Mesenchymal stem cell (in vitro differentiated cells and primary cell): ENCODE results near the gene C1QL1.

Experiments used
- DNase-seq: peaks from one replicate; pipeline ENCODE4 v3.0.0-alpha.2; 2013
- H2AFZ ChIP-seq: one replicate; pipeline ENCODE4 v1.6.1; 2013; ENCODE audit warnings: low read depth, mild to moderate bottlenecking, control low read depth, inconsistent platforms, low read length, moderate library complexity
- H2AK5ac ChIP-seq: 2 replicates; pipeline ENCODE4 v1.6.1; 2013; ENCODE audit warnings: low read length, moderate library complexity, mild to moderate bottlenecking, inconsistent platforms; ENCODE audit not compliant: severe bottlenecking
- H2BK120ac ChIP-seq: one replicate; pipeline ENCODE4 v1.6.1; 2013; ENCODE audit warnings: low read depth, mild to moderate bottlenecking, inconsistent platforms, low read length, moderate library complexity
- H2BK12ac ChIP-seq, 2 experiments: one replicate each; pipeline ENCODE4 v1.6.1; 2013; ENCODE audit warnings: inconsistent platforms in 2 of 2, low read length in 2 of 2, mild to moderate bottlenecking in 2 of 2, moderate library complexity in 2 of 2, control low read depth in 1 of 2
- H2BK15ac ChIP-seq: one replicate; pipeline ENCODE4 v1.6.1; 2013; ENCODE audit warnings: mild to moderate bottlenecking, low read depth, inconsistent platforms; ENCODE audit not compliant: poor library complexity, severe bottlenecking
- H2BK5ac ChIP-seq: 2 replicates; pipeline ENCODE4 v1.6.1; 2013; ENCODE audit warnings: low read depth, mild to moderate bottlenecking, low read length, control low read depth, inconsistent platforms; ENCODE audit not compliant: poor library complexity, severe bottlenecking
- H3K14ac ChIP-seq, 2 experiments: one replicate each; pipeline ENCODE4 v1.6.1; 2013; ENCODE audit warnings: inconsistent platforms in 2 of 2, low read length in 2 of 2, control low read depth in 1 of 2, mild to moderate bottlenecking in 1 of 2, moderate library complexity in 1 of 2
- H3K18ac ChIP-seq, 2 experiments: one replicate each; pipeline ENCODE4 v1.6.1; 2013; ENCODE audit warnings: inconsistent platforms in 2 of 2, low read length in 2 of 2, control low read depth in 1 of 2, low read depth in 1 of 2, mild to moderate bottlenecking in 1 of 2
- H3K23ac ChIP-seq, 2 experiments: one replicate each; pipeline ENCODE4 v1.6.1; 2013; ENCODE audit warnings: inconsistent platforms in 2 of 2, low read length in 2 of 2, mild to moderate bottlenecking in 2 of 2, moderate library complexity in 2 of 2, control low read depth in 1 of 2
- H3K27ac ChIP-seq: 2 replicates; pipeline ENCODE4 v1.5.1; 2013; ENCODE audit warnings: mild to moderate bottlenecking, moderate library complexity, low read length, control low read depth, inconsistent platforms; ENCODE audit not compliant: poor library complexity, severe bottlenecking
- H3K27me3 ChIP-seq, 2 experiments: 2 replicates each; pipeline versions ENCODE4 v1.6.1 to v1.7.0; 2013; ENCODE audit warnings: low read length in 2 of 2, mild to moderate bottlenecking in 2 of 2, moderate library complexity in 2 of 2, control low read depth in 1 of 2, inconsistent platforms in 1 of 2; ENCODE audit not compliant: control insufficient read depth in 1 of 2, insufficient read depth in 1 of 2
- H3K36me3 ChIP-seq, 2 experiments: 2 replicates each; pipeline versions ENCODE4 v1.6.1 to v1.7.0; 2013; ENCODE audit warnings: low read length in 2 of 2, control low read depth in 1 of 2, inconsistent platforms in 1 of 2, low read depth in 1 of 2, mild to moderate bottlenecking in 1 of 2; ENCODE audit not compliant: insufficient read depth in 2 of 2, control insufficient read depth in 1 of 2
- H3K4ac ChIP-seq, 2 experiments: one replicate each; pipeline ENCODE4 v1.6.1; 2013; ENCODE audit warnings: inconsistent platforms in 2 of 2, low read length in 2 of 2, mild to moderate bottlenecking in 2 of 2, moderate library complexity in 2 of 2, control low read depth in 1 of 2, low read depth in 1 of 2
- H3K4me1 ChIP-seq: 2 replicates; pipeline ENCODE4 v1.6.1; 2013; ENCODE audit warnings: low read depth, low read length, control low read depth; ENCODE audit not compliant: control insufficient read depth, insufficient read depth
- H3K4me2 ChIP-seq: 2 replicates; pipeline ENCODE4 v1.6.1; 2013; ENCODE audit warnings: low read length, mild to moderate bottlenecking, inconsistent platforms; ENCODE audit not compliant: poor library complexity, severe bottlenecking
- H3K4me3 ChIP-seq, 2 experiments: 2 replicates each; pipeline versions ENCODE4 v1.5.1 to v1.7.0; 2013; ENCODE audit warnings: low read length in 2 of 2, mild to moderate bottlenecking in 2 of 2, control low read depth in 1 of 2, low read depth in 1 of 2; ENCODE audit not compliant: insufficient read depth in 1 of 2
- H3K79me1 ChIP-seq: replicated peaks from 2 replicates; pipeline ENCODE4 v1.6.1; 2013; ENCODE audit warnings: mild to moderate bottlenecking, control low read depth, low read length, inconsistent platforms; ENCODE audit not compliant: poor library complexity, severe bottlenecking
- H3K9ac ChIP-seq: 2 replicates; pipeline ENCODE4 v1.7.0; 2013; ENCODE audit warnings: mild to moderate bottlenecking, low read length, moderate library complexity
- H3K9me3 ChIP-seq: 2 replicates; pipeline ENCODE4 v1.7.0; 2013; ENCODE audit warnings: mild to moderate bottlenecking, low read length; ENCODE audit not compliant: control insufficient read depth
- H4K8ac ChIP-seq: one replicate; pipeline ENCODE4 v1.6.1; 2013; ENCODE audit warnings: inconsistent platforms, mild to moderate bottlenecking, low read length, moderate library complexity
- H4K91ac ChIP-seq: one replicate; pipeline ENCODE4 v1.6.1; 2013; ENCODE audit warnings: mild to moderate bottlenecking, low read length, inconsistent platforms
- WGBS: methylation state at CpG from one replicate; pipeline ENCODE4 v1.1.7; 2013; ENCODE audit warnings: mixed read lengths; 5-methylcytosine and 5-hydroxymethylcytosine counted together

Gene C1QL1

DNA sequence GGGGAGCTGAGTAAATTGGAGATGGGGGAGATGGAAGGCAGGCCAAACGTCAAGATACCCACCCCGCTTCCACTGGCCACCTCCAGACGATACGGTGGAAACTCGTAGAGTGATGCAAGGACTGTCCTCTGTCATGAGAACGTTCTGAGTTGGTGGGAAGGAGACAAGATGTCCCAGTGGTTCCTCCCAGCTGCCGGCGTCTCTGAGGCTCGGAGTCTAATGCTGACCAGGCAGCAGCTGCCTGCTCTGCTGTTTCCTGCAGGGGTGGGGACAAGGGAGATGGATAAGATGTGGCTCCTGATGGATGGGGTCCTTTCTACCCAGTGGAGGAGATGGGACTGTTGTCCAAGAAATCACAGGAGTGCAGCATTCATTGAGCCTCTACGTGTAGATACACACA lies 28.2 kb upstream of the C1QL1 start:
- H3K9me3 ChIP-seq = peaks cover 10% of the 10 kb centered on the region
- no peak overlapping the region for H2AK5ac ChIP-seq
- H3K36me3 ChIP-seq = no peaks in the 10 kb centered on the region
- H3K4me2 ChIP-seq = no peak overlapping the region
- WGBS = 88% methylated on average over 9 of the region's 10 CpGs
- peak overlapping the region in 1 of 2 experiments; percentile 9 for H2BK12ac ChIP-seq
- H2BK120ac ChIP-seq = no peak overlapping the region
- no peak for DNase-seq
- H4K91ac ChIP-seq = peak overlapping the region; percentile 18
- H3K4me3 ChIP-seq = no peak overlapping the region
- H4K8ac ChIP-seq = no peak overlapping the region
- H3K79me1 ChIP-seq = no peaks in the 10 kb centered on the region
- H3K27ac ChIP-seq = no peak overlapping the region
- no peak overlapping the region for H3K4ac ChIP-seq
- H3K27me3 ChIP-seq = peaks cover 34 to 74% of the 10 kb centered on the region in 2 experiments
- no peak overlapping the region for H2BK5ac ChIP-seq
- H3K9ac ChIP-seq = no peak overlapping the region
- H3K18ac ChIP-seq = no peak overlapping the region
- H3K14ac ChIP-seq = no peak overlapping the region
- no peak overlapping the region for H3K23ac ChIP-seq
- no peak overlapping the region for H2BK15ac ChIP-seq
- H3K4me1 ChIP-seq = no peaks in the 10 kb centered on the region
- no peak overlapping the region for H2AFZ ChIP-seq

DNA sequence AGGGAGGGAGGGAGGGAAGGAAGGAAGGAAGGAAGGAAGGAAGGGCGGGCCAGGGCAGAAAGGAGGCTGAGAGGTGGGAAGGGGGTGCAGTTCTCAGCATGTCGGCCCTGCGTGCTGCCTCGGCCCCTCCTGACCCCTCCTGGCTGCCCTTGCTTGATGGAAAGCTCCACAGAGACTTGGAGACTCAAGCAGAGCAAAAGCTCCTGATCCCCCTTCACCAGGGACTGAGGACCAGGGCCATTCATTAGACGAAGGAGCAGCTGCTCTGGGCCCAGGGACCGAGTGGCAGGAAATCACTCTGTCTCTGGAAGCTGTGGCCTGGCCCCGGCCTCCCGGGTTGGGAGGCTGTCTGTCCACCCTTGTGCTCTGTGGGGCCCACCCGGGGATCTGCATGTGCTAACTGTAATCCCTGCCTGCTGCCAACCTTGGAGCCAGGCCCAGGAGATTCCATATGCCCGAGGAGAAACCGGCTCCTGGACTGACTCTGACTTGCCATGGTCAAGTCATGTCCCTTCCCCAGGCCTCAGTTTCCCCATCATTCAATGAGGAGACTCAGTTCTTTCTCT lies 27.4 kb upstream of the C1QL1 start:
- Histone ChIP-seq H4K91ac (peak overlapping the region; percentile 3), H3K9me3 (peaks cover 10% of the 10 kb centered on the region), H4K8ac (no peak overlapping the region), H3K27me3 (peaks cover 34 to 76% of the 10 kb centered on the region in 2 experiments), H3K27ac (no peak overlapping the region), H3K14ac (no peak overlapping the region), H3K4ac (peak overlapping the region in 1 of 2 experiments; percentile 41), H2BK120ac (no peak overlapping the region), H3K4me3 (no peak overlapping the region), H3K4me2 (no peak overlapping the region), H2BK12ac (no peak overlapping the region), H2BK5ac (no peak overlapping the region), H3K23ac (no peak overlapping the region), H3K36me3 (no peaks in the 10 kb centered on the region), H3K4me1 (no peaks in the 10 kb centered on the region), H2AFZ (no peak overlapping the region), H2AK5ac (no peak overlapping the region), H3K79me1 (no peaks in the 10 kb centered on the region), H2BK15ac (no peak overlapping the region), H3K18ac (no peak overlapping the region), H3K9ac (no peak overlapping the region)
- DNase-seq = no peak
- 40% methylated on average over 10 of the region's 11 CpGs for WGBS

DNA sequence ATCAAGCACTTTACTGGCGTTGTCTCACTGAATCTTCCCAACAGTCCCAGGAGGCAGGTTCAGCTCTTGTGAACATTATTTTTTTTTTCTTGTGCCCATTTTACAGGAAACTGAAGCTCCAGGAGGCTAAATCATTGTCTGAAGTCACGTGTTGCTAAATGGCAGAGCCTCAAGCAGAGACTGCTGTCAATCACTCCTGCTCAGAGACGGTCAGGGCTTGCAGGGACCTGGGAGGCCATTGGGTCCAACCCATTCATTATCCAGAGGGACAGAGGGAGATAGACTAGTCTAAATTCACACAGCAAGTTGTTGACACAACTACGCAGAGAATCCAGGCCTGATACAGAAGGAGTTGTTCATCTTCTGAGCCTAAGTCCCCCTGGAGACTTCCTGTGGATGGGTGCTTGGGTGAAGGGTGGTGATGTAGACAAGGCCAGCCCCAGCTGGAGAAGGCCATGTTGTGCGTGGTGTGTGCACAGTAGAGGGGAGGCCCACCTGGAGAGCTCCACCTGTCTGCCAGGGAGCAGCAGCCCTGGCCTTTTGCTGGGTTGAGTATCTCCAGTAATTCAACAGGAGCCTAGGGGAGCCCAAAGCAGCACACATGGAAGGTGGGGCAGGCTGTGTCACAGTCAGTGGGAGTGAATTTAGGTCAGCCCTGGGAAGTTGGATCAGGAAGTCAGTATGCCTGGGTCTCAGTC lies 24.3 kb upstream of the C1QL1 start:
- 73% methylated on average over 5 of the region's 5 CpGs for WGBS
- Histone ChIP-seq H2BK5ac (no peak overlapping the region), H3K4me1 (peaks cover 5% of the 10 kb centered on the region), H3K23ac (no peak overlapping the region), H2AK5ac (no peak overlapping the region), H2BK120ac (no peak overlapping the region), H3K9me3 (no peaks in the 10 kb centered on the region), H3K27ac (no peak overlapping the region), H3K18ac (no peak overlapping the region), H2BK15ac (no peak overlapping the region), H2AFZ (no peak overlapping the region), H3K4me3 (no peak overlapping the region), H2BK12ac (no peak overlapping the region), H4K91ac (no peak overlapping the region), H3K79me1 (no peaks in the 10 kb centered on the region), H3K36me3 (no peaks in the 10 kb centered on the region), H3K4me2 (no peak overlapping the region), H3K27me3 (peaks cover 37 to 84% of the 10 kb centered on the region in 2 experiments), H3K4ac (no peak overlapping the region), H3K9ac (no peak overlapping the region), H4K8ac (peak overlapping the region; percentile 24), H3K14ac (no peak overlapping the region)
- no peak for DNase-seq

DNA sequence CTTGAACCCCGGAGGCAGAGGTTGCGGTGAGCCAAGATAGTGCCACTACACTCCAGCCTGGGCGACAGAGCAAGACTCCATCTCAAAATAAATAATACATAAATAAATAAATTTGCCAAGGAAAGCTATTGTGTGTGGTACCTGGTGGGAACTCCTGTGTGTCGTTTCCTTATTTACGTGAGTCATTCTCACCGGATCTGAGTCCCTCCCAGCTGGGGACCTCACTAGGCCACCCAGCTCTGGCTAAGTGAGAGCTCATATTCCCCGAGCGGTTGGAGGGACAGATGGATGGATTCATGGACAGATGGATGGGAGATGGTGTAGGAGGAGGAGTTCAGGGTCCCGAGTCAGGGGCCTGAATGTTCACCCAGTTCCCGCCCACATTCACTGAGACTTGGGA lies 22.9 kb upstream of the C1QL1 start:
- Histone ChIP-seq H4K8ac (no peak overlapping the region), H3K4me3 (no peak overlapping the region), H2BK15ac (no peak overlapping the region), H4K91ac (no peak overlapping the region), H2BK120ac (no peak overlapping the region), H2AK5ac (no peak overlapping the region), H3K23ac (no peak overlapping the region), H3K36me3 (no peaks in the 10 kb centered on the region), H3K9ac (no peak overlapping the region), H3K4ac (no peak overlapping the region), H3K14ac (no peak overlapping the region), H3K27me3 (peaks cover 28 to 83% of the 10 kb centered on the region in 2 experiments), H3K4me1 (peaks cover 8% of the 10 kb centered on the region), H3K27ac (no peak overlapping the region), H3K4me2 (no peak overlapping the region), H2BK12ac (no peak overlapping the region), H3K9me3 (no peaks in the 10 kb centered on the region), H2AFZ (no peak overlapping the region), H2BK5ac (no peak overlapping the region), H3K79me1 (no peaks in the 10 kb centered on the region), H3K18ac (no peak overlapping the region)
- no peak for DNase-seq
- 72% methylated on average over 7 of the region's 10 CpGs for WGBS
